CD4-positive, CD25-positive, alpha-beta regulatory T cell (primary cell): Measurements from ENCODE around the gene LZTR1. TPM values are rescaled to one million over a fixed set of nuclear protein-coding genes. Genes with fewer than 3 reads are reported as not detected.

Experiments
- ATAC-seq, 2 donors: fragments of 150-1000 bp; cut with Tn5 transposase; one replicate each; pipeline ENCODE4 v1.10.0; 2021; ENCODE audit warnings: low read depth in 2 of 2, moderate number of reproducible peaks in 2 of 2, moderate library complexity in 1 of 2
- DNase-seq, 3 donors: peaks; one replicate each; pipeline versions ENCODE4 v3.0.0 to v3.0.0-alpha.2; 2012 to 2022; ENCODE audit warnings: mixed read lengths in 1 of 3
- H3K27ac ChIP-seq: one replicate; pipeline ENCODE4 v1.7.0; 2013; ENCODE audit warnings: mild to moderate bottlenecking, low read length; ENCODE audit not compliant: insufficient read depth, poor library complexity, severe bottlenecking
- H3K27me3 ChIP-seq: one replicate; pipeline ENCODE4 v1.7.0; 2013; ENCODE audit warnings: low read length; ENCODE audit not compliant: control insufficient read depth, insufficient read depth
- H3K36me3 ChIP-seq: one replicate; pipeline ENCODE4 v1.7.0; 2013; ENCODE audit warnings: mild to moderate bottlenecking, low read length, moderate library complexity; ENCODE audit not compliant: control insufficient read depth, insufficient read depth
- H3K4me1 ChIP-seq: 2 replicates; pipeline ENCODE4 v1.7.0; 2013; ENCODE audit warnings: mild to moderate bottlenecking, low read length; ENCODE audit not compliant: insufficient read depth, control insufficient read depth, poor library complexity, severe bottlenecking
- H3K4me3 ChIP-seq: one replicate; pipeline ENCODE4 v1.7.0; 2013; ENCODE audit warnings: low read depth, mild to moderate bottlenecking, low read length, moderate library complexity
- H3K9me3 ChIP-seq, 2 experiments: 1 replicate in 1 of 2; 2 replicates in 1 of 2; pipeline ENCODE4 v1.7.0; 2013; ENCODE audit warnings: low read length in 2 of 2, mild to moderate bottlenecking in 1 of 2, moderate library complexity in 1 of 2; ENCODE audit not compliant: control insufficient read depth in 2 of 2
- H3K27ac Mint-ChIP-seq, 3 donors: one replicate each; pipeline ENCODE4 v1.8.0; 2020 to 2022; ENCODE audit warnings: mild to moderate bottlenecking in 3 of 3, mixed read lengths in 3 of 3, moderate library complexity in 2 of 3
- H3K27me3 Mint-ChIP-seq: one replicate; pipeline ENCODE4 v1.8.0; 2022; ENCODE audit warnings: mild to moderate bottlenecking, mixed read lengths
- H3K36me3 Mint-ChIP-seq: one replicate; pipeline ENCODE4 v1.8.0; 2020; ENCODE audit warnings: mixed read lengths
- H3K4me1 Mint-ChIP-seq, 4 donors: one replicate each; pipeline ENCODE4 v1.8.0; 2020 to 2022; ENCODE audit warnings: mixed read lengths in 4 of 4, mild to moderate bottlenecking in 1 of 4
- H3K4me3 Mint-ChIP-seq, 4 donors: one replicate each; pipeline ENCODE4 v1.8.0; 2020 to 2022; ENCODE audit warnings: mild to moderate bottlenecking in 4 of 4, mixed read lengths in 4 of 4, moderate library complexity in 3 of 4
- H3K9me3 Mint-ChIP-seq, 7 donors: one replicate each; pipeline ENCODE4 v1.8.0; 2020 to 2022; ENCODE audit warnings: mixed read lengths in 7 of 7, mild to moderate bottlenecking in 3 of 7, moderate library complexity in 2 of 7
- polyA plus RNA-seq, 4 donors: library from polyadenylated mRNA; unstranded; fragments of 300-500 nt; fragmentation: Illumina TruSeq; gene quantifications; one replicate each; pipeline ENCODE4 v1.2.3, GENCODE V29; 2021
- total RNA-seq: library from RNA; stranded (reverse); gene quantifications from one replicate; pipeline ENCODE4 v1.2.3, GENCODE V29; 2022

The LZTR1 gene
- total and polyA plus RNA-seq, 5 donors from 2014 or later, result 9.6 to 69.4 (median 12.1) TPM

DNA sequence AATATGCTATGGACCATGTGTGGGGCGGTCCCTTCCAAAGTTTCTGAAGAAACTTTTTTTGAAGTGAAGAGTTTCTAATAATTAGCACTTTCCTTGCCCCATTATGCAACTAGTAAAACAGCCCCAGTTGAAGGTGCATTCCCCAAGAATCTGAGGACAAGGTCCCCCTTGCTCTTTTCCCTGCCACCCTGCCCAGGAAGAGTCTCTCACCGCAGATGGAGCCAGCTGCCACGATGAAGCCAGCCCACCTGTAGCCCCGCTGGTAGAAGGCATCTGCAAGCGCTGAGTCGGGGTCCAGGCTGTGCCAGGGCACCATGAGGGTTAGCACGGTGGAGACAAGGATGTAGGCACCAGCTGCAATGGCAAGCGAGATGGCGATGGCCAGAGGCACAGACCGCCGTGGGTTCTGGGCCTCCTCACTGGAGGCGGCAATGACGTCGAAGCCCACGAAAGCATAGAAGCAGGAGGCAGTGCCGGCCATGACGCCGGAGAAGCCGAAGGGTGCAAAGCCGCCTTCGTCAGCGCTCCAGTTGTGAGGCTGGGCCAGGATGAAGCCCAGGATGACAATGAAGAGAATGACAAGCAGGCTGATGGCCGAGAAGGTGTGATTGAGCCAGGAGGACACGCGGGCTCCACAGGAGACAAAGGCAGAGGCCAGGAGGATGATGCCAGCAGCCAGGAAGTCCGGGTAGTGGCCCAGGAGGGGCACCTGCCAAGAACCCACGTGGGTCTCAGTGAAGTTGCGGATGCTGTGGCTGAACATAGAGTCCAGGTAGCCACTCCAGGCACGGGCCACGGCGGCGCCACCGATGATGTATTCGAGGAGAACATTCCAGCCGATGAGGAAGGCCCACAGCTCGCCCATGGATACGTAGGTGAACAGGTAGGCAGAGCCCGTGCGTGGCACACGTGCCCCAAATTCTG is 48.8 kb downstream of the LZTR1 start:
- Mint-ChIP-seq H3K4me1 (peaks cover 0 to 5% (median 0%) of the 10 kb centered on the region in 4 donors), H3K36me3 (no peaks in the 10 kb centered on the region), H3K27ac (no peak overlapping the region), H3K9me3 (no peaks in the 10 kb centered on the region), H3K27me3 (peaks cover 41% of the 10 kb centered on the region), H3K4me3 (no peak overlapping the region)
- Histone ChIP-seq H3K36me3 (no peaks in the 10 kb centered on the region), H3K4me3 (no peak overlapping the region), H3K27me3 (peaks cover 6% of the 10 kb centered on the region), H3K4me1 (no peaks in the 10 kb centered on the region), H3K9me3 (no peaks in the 10 kb centered on the region), H3K27ac (no peak overlapping the region)
- DNase-seq (no peak), ATAC-seq (no peak)

DNA sequence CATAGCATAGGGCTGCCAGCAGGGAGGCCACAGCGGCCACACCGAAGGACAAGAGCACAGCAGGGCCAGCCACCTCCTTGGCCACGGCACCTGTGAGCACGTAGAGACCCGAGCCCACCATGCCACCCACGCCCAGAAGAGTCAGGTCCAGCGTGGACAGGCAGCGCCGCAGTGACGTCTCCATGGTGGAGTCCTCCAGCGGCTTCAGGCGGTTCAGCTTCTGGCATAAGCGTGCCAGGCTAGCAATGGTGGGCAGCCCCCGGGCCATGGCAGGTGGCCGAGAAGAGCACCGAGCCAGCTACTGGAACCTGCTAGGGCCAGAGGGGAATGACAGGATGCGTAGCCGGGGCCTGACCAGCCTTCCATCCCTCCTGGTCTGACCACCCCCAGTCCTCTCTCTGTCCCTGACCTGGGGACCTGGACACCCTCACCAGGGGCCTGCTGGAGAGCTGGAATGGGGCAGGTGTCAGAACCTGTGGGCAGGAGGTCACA is 49.5 kb downstream of the LZTR1 start:
- Mint-ChIP-seq H3K4me1 (peaks cover 0 to 5% (median 0%) of the 10 kb centered on the region in 4 donors), H3K36me3 (no peaks in the 10 kb centered on the region), H3K4me3 (no peak overlapping the region), H3K27me3 (peaks cover 46% of the 10 kb centered on the region), H3K27ac (no peak overlapping the region), H3K9me3 (no peaks in the 10 kb centered on the region)
- H3K36me3 ChIP-seq, result no peaks in the 10 kb centered on the region
- ATAC-seq (no peak), DNase-seq (no peak)
- H3K27me3 ChIP-seq, result peaks cover 6% of the 10 kb centered on the region
- no peak overlapping the region for H3K4me3 ChIP-seq
- no peaks in the 10 kb centered on the region for H3K9me3 ChIP-seq
- H3K27ac ChIP-seq, result no peak overlapping the region
- H3K4me1 ChIP-seq, result no peaks in the 10 kb centered on the region

DNA sequence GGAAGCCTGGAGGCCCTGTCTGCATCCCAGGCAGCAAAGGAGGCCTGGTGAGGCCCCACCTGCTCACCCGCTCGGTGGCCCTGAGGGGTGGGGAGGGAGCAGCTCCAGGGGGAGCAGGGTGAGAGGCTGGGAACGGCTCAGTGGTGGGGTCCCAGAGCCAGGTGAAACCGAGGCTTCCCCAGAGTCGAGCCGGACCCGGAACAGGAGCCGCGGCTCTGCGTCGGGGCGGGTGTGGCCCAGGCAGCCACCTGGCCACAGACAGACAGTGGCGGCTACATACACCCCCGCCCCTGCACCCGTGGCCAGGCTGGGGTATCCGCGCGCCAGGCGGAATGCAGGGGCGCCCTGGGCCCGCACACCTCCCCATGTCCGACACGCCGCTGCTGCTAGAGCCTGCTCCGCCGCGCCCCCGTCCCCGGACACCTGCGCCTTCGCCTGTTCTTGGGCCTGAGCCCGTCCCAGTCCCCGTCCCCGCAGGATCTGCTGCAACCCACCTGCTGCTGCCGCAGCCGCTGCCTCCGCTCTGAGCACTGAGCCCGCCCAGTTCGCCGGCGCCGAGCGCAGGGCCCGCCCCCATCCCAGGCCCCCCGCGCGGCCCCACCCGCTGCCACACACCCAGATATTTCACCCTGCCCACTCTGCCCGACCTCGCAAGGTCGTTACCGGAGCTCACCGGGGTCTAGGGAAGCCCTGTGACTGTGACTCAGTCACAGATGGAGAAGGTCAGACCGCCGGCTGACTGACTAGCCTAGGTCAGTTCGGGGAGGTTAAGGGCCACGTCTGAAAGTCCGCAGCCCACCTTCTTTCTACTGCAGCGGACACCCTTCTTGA is 50.2 kb downstream of the LZTR1 start, which contains the start of gene SLC7A4:
TSS of gene SLC7A4 (minus strand) at position 525 of the 831 bp plus-strand sequence. CDS start 749 bp downstream, outside the sequence.
- H3K27ac ChIP-seq, result no peak within 1 kb of the TSS
- H3K36me3 ChIP-seq, result no peaks in the 10 kb centered on the region
- Mint-ChIP-seq H3K36me3 (no peaks in the 10 kb centered on the region), H3K27ac (no peak within 1 kb of the TSS), H3K27me3 (peaks cover 46% of the 10 kb centered on the region), H3K4me1 (peaks cover 0 to 5% (median 0%) of the 10 kb centered on the region in 4 donors), H3K9me3 (no peaks in the 10 kb centered on the region), H3K4me3 (peak within 1 kb of the TSS in 1 of 4 donors; percentile 43)
- peaks cover 6% of the 10 kb centered on the region for H3K27me3 ChIP-seq
- ATAC-seq (no peak), DNase-seq (no peak)
- no peak within 1 kb of the TSS for H3K4me3 ChIP-seq
- H3K4me1 ChIP-seq, result no peaks in the 10 kb centered on the region
- H3K9me3 ChIP-seq, result no peaks in the 10 kb centered on the region

DNA sequence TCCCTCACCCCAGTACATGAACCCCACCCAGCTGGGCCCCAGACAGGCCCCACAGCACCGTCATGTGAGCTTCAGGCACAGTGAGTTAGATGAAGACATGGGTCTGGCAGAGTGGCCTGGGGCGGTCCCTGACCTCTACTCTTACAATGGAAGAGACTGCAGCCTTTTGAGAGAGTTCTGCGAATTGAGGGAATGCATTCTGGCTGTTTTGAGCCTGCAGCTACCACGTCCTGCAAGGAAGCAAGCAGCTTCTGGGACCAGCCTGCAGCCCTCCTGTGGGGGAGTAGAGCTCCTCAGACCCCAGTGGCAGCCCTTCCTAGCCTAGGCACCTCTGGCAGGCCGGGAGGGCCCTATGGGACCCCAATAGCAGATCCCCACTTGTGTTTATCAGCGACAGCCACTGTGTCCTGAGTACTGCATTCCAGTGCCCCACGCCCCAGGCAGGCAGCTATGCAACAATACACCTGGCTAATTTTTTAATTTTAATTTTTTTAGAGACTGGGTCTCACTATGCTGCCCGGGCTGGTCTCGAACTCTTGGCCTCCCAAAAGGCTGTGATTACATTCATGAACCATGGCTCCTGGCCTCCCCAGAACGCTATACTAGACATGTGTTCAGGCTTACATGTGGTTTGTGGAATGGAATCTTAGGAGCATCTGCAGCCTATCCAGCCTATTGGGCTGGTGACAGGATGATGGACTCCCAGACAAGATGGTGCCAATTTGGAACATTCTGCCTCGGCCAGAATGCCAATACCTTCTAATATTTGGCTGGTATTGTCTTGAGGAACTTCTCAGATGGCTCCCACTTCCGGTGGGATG is 51.0 kb downstream of the LZTR1 start:
- H3K9me3 ChIP-seq, result no peaks in the 10 kb centered on the region
- Mint-ChIP-seq H3K27ac (no peak overlapping the region), H3K9me3 (no peaks in the 10 kb centered on the region), H3K27me3 (peaks cover 51% of the 10 kb centered on the region), H3K4me3 (peak overlapping the region in 1 of 4 donors; percentile 43), H3K4me1 (peaks cover 0 to 5% (median 0%) of the 10 kb centered on the region in 4 donors), H3K36me3 (no peaks in the 10 kb centered on the region)
- H3K36me3 ChIP-seq, result no peaks in the 10 kb centered on the region
- no peak overlapping the region for H3K27ac ChIP-seq
- no peaks in the 10 kb centered on the region for H3K4me1 ChIP-seq
- DNase-seq, result no peak
- ATAC-seq, result no peak
- H3K27me3 ChIP-seq, result peaks cover 6% of the 10 kb centered on the region
- H3K4me3 ChIP-seq, result no peak overlapping the region

DNA sequence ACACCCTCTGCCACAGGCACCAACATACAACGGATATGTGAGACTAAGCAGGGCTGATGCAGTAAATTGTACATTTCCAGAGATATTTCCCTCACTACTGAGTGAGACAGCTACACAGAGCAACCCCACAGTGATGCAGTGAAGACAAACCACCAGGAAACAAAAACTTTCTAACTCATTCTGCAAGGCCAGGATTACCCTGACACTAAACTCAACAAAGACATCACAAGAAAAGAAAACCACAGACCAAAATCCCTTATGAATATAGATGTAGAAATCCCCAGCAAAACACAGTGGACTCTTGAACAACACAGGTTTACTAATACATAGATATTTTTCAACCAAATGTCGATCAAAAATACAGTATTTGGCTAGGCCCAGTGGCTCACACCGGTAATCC is 51.8 kb downstream of the LZTR1 start:
- ATAC-seq, result no peak
- no peaks in the 10 kb centered on the region for H3K4me1 ChIP-seq
- no peak overlapping the region for H3K27ac ChIP-seq
- peaks cover 56% of the 10 kb centered on the region for H3K27me3 Mint-ChIP-seq
- no peak overlapping the region for H3K4me3 ChIP-seq
- no peak for DNase-seq
- no peaks in the 10 kb centered on the region for H3K9me3 ChIP-seq
- no peak overlapping the region for H3K27ac Mint-ChIP-seq
- peaks cover 6% of the 10 kb centered on the region for H3K27me3 ChIP-seq
- no peak overlapping the region for H3K4me3 Mint-ChIP-seq
- H3K36me3 Mint-ChIP-seq, result no peaks in the 10 kb centered on the region
- H3K4me1 Mint-ChIP-seq, result peaks cover 0 to 5% (median 0%) of the 10 kb centered on the region in 4 donors
- H3K9me3 Mint-ChIP-seq, result no peaks in the 10 kb centered on the region
- H3K36me3 ChIP-seq, result no peaks in the 10 kb centered on the region

DNA sequence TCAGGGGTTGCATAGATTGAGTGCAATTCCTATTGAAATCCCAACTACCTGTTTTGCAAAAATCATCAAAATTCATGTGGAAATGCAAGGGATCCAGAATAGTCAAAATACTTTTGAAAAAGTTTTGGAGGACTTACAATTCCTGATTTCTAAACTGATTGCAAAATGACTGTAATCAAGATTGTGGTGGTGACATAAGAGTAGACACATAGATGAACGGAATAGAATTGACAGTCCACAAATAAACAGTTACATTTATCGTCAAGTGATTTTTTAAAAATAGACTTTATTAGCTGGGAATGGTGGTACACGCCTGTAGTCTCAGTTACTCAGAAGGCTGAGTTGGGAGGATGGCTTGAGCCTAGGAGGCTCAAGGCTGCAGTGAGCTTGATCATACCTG is 52.9 kb downstream of the LZTR1 start:
- H3K27me3 Mint-ChIP-seq, result peaks cover 58% of the 10 kb centered on the region
- H3K4me3 Mint-ChIP-seq, result no peak overlapping the region
- no peak overlapping the region for H3K4me3 ChIP-seq
- DNase-seq (no peak), ATAC-seq (no peak)
- no peaks in the 10 kb centered on the region for H3K36me3 ChIP-seq
- no peaks in the 10 kb centered on the region for H3K9me3 Mint-ChIP-seq
- no peak overlapping the region for H3K27ac ChIP-seq
- H3K27ac Mint-ChIP-seq, result no peak overlapping the region
- H3K36me3 Mint-ChIP-seq, result no peaks in the 10 kb centered on the region
- H3K4me1 Mint-ChIP-seq, result peaks cover 0 to 5% (median 0%) of the 10 kb centered on the region in 4 donors
- no peaks in the 10 kb centered on the region for H3K4me1 ChIP-seq
- peaks cover 6% of the 10 kb centered on the region for H3K27me3 ChIP-seq
- H3K9me3 ChIP-seq, result no peaks in the 10 kb centered on the region

DNA sequence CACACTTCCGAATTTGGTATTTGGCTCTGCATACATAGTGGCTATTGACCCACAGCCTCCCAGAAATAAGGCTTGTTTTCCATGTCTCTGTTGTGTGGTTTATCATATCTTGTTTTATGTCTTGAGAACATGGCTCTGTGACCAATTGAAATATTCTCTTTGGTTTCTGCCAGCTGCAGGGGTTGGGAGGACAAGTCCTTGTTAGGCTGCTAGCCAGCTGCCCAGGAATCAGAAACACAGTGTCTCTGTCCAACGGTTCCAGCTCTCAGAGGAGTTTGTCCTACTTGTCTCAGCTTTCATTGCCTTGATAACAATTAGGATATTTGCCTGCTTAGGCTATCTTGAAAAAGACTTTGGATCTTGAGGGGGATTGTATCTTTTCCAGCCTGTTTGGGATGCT is 56.3 kb downstream of the LZTR1 start:
- Mint-ChIP-seq H3K4me1 (peaks cover 0 to 5% (median 3%) of the 10 kb centered on the region in 4 donors), H3K9me3 (peaks cover 0 to 1% (median 0%) of the 10 kb centered on the region in 7 donors), H3K36me3 (no peaks in the 10 kb centered on the region), H3K27me3 (peaks cover 59% of the 10 kb centered on the region), H3K27ac (no peak overlapping the region), H3K4me3 (no peak overlapping the region)
- DNase-seq, result no peak
- H3K4me3 ChIP-seq, result no peak overlapping the region
- no peak overlapping the region for H3K27ac ChIP-seq
- no peaks in the 10 kb centered on the region for H3K4me1 ChIP-seq
- no peak for ATAC-seq
- peaks cover 5% of the 10 kb centered on the region for H3K27me3 ChIP-seq
- H3K36me3 ChIP-seq, result no peaks in the 10 kb centered on the region
- H3K9me3 ChIP-seq, result no peaks in the 10 kb centered on the region
